GM21723 (cell line): Measurements from ENCODE around the gene PMPCA.

ENCODE experiments used
- ATAC-seq: cut with Tn5 transposase; IDR thresholded peaks from one replicate; pipeline ENCODE4 v1.9.1; 2021; ENCODE audit warnings: mild to moderate bottlenecking, moderate library complexity; ENCODE audit not compliant: unreplicated experiment

Gene PMPCA, protein sequence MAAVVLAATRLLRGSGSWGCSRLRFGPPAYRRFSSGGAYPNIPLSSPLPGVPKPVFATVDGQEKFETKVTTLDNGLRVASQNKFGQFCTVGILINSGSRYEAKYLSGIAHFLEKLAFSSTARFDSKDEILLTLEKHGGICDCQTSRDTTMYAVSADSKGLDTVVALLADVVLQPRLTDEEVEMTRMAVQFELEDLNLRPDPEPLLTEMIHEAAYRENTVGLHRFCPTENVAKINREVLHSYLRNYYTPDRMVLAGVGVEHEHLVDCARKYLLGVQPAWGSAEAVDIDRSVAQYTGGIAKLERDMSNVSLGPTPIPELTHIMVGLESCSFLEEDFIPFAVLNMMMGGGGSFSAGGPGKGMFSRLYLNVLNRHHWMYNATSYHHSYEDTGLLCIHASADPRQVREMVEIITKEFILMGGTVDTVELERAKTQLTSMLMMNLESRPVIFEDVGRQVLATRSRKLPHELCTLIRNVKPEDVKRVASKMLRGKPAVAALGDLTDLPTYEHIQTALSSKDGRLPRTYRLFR

DNA sequence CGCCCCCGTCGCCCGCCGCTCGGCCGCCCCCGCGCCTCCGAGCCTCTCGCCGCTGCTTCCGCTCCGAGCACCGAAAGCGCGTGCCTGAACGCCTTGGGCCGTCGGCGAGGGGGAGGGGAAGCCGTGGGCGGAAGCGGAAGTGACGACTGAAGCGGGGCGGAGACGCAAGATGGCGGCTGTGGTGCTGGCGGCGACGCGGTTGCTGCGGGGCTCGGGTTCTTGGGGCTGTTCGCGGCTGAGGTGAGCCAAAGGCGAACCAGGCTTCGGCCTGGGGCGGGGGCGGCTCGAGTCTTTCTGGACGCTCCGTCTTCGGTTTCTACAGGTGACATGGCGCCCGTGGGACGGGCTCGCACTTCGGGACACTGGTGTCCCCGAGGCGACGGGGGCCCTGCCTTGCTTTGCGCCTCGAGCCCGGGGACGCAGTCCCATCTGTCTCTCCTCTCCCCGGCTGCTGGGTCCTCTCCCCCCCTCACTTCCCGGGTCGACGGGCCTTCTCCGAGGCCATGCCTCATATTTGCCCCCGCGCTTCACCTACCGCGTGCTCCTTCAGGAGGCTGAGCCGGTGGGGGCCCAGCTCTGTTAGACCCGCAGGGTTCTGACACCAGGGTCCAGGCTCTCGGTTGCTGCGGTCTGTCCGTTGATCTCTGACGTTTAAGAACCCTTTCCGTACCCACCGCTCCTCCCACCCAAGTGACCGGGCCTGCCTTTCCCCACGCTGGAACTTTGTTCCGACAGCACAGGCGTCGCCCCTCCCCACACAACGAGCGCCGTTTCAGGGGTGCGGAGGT, at the start of gene PMPCA, which contains the start of gene ENTR1:
Gene PMPCA, plus strand, starts transcription at position 159 of the 788 bp plus-strand sequence. Its CDS starts 11 bp downstream, at position 170.
Gene ENTR1, minus strand, starts transcription at position 115 of the 788 bp plus-strand sequence. CDS start 217 bp downstream, outside the sequence.
- ATAC-seq = peak; percentile 73

DNA sequence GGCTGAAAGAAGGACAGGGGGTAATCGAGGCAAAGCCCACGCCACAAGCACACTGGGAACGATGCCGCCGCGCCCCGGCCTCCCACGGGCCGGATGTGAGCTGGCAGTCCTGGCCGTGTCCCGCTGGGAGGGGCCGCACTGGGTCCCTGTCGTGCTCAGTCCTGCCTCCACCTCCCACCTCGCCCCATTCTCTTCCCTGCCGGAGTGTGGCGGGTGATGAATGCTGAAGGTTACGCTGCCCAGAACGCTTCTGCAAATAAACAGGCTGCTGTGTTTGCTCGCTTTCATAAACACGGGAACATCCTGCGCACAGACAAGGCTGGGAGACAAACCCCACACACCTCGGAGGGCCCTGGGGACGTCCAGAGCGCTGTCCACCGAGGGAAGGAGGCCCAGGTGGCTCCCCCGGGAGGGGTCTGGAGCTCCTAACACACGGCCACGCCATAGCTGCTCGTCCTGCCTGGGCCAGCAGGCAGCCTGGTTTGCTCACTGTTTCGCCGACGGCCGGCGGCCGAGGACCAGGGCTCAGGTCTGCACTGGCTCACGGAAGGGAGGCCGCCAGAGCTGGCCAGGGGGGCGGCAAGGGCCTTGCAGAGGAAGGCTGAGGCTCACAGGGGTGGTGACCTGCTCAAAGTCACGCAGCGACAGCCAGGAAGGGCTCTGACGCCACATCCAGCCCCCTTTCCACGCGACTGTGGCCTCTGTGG, 49.3 kb upstream of the PMPCA start:
- no peak for ATAC-seq

DNA sequence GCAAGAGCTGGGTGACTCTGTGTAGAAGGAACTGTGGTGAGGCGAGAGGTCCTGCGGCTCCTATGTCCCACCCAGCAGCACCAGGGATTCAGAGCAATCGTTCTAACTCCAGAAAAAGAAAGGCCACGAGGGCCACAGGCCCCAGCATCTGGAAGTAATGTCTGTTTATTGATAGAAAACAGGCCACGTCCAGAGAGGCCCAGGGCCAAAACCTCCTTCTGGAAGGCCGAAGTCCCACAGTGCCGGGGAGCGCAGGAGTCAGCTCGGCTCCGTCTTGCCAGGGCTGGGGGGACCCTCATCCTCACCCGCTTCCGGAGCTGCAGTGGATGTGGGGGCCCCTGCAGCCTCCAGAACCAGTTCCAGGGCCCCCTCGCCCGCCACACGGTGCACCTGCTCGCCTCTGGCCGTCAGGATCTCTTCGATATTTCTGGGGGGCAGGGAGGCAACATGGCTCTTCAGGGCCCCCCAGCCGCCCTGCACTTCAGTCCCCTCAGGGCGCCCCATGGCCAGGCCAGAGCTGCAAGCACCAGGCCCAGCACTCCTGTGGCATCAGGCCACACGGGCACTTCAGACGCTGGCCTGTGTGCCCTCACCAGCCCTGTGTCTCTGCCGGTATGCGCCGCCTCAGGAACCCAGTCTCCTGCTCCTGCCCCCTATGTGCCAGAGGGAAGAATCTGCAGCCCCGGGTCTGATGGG, 48.6 kb upstream of the PMPCA start:
- no peak for ATAC-seq

DNA sequence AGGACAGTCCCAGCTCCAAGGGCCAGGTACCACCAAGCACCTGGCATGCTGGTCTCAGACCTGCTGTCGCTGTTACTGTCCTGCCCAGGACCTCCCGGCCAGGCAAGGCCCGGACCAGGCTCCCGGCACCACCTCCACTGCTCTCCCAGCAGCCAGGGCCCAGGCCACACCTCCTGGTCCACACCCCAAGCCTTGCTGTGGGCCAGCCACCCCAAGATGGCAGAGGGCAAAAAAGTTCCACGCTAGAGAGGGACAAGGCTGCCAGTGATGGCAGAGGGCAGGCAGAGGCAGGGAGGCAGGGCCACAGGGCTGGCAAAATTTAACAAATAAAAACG, 48.0 kb upstream of the PMPCA start:
- no peak for ATAC-seq

DNA sequence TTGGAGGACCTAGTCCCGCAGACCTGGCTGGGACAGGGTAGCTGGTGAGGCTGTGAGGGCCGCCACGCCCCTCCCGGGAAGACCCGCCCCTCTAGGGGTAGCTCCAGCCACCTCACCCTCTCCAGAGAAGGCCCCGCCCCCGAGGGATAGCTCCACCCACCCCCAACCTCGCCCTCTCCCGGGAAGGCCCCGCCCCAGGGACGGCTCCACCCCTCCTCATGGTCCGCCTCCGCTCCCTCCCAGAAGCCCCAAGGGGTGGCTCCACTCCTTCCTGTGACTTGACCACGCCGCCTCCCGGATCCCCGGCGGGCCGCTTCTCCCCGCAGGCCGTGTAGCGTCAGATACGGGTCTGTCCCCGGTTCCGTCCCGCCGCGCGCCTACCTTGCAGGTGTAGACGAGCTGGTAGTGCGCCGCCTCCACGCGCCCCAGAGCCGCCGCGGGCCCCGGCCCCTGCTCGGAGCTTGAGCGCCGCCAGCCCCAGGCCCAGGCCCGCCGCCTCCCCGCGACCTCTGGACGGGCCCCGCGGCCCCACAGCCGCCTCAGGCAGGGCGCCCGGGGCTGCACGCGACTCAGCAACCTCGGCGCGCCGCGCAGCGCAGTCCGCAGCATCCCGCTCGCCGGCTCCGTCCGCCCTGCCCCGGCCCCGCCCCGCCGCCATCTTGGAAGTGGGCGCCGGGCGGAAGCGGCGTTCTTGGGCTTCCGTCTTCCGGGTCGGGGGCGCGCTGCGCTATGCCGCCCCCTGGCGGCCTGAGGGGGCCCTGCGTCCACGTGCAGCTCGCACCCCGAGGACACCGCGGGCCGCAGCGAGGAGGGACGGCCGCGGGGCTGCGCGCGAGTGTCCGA, 47.1 kb upstream of the PMPCA start, which contains the start of gene DNLZ:
Gene DNLZ, minus strand, starts transcription at position 639 of the 843 bp plus-strand sequence. Its CDS starts 30 bp downstream, at position 609.
- peak; percentile 73 for ATAC-seq

DNA sequence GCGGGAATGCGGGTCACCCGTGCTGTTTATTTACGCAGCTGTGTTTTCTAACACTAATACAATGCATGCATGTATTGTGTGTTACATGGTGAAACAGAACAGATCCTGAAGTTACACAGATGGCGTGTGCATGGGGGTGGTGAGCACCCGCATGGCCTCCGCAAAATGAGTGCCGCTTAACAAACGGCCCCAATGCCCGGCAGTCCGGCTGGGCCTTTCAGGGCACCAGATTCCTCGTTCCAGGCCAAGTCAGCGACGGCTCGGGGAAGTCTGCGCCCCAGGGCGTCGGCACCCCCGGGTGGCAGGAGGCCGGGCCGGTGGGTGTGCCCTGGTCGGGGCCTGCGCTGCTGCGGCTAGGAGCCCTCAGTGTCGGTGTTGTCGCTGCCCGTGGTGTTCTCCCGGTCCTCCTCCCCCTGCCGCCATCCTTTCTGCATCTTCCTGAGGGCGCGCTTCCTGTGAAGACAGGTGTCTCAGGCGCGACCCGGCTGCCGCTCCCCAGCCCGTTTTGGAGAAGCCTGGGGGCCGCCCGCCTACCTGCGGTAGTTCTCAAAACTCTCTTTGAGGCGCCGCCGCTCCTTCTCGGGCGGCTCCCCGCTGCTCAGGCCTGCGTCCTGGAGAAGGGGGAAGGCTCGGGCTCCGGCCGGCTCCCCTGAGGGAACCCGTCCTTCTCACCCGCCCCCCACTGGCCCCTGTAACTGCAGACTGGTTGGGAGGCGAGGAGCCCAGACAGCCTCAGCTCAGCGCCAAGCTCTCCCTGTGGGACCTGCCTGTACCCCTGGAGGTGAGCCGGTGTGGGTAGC, 46.3 kb upstream of the PMPCA start:
- ATAC-seq = no peak

DNA sequence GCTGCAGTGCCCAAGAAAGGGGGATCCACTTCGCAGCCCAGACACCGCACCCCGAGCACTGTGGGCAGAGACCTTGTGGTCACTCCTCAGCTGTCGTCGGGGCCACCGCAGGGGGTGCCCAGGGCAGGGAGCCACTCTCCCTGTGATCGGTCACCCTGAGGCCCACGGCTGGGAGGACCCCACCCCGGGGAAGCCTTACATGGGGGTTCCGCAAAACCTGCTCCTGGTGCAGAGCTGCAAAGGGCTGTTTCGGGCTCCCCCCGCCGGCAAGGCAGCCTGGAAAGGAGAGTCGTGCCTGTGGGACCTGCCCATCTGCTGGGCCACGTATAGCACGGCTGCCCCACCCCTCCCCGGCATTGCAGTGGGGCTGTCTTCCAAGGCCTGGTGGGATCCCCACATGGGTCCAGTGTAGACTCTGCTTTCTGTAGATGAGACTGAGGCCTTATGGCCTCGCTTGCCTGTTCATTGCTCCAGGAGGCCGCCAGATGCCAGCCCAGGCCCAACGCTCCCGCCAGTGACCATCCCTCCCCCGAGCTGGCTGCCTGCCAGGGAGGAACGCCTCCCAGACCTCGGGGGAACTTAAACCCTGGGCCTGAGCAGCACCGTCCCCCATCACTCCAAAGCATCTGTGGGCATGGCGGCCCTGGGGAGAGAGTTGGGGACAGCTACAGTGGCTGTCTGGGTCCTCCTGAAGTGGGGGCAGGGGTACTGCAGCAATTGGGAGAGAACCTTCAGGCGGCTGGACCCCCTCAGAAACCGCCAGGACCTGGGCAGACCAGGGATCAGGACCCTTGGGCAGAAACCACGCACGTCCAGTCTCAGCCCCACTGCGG, 45.3 kb upstream of the PMPCA start:
- ATAC-seq = no peak

DNA sequence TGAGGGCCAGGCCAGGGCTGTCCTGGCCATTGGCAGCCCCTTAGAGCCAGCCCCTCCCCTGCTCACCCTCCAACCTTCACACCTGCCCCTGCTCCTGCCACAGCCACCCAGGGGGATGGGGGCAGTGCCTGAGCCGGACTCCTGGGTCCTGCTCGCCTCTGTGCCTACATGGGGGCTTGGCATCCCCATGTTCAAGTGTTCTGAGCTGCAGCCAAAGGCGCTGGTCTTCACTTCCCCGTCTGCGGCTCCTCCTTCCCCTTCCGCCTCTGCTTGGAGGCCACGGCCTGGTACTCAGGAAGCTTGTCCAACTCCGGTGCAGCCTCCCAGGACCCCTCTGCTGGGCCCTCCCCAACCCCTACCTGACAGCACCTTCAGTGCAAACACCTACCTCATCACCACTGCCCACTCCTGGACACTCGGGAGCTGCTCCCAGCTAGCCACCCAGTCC, 44.7 kb upstream of the PMPCA start:
- ATAC-seq = no peak

DNA sequence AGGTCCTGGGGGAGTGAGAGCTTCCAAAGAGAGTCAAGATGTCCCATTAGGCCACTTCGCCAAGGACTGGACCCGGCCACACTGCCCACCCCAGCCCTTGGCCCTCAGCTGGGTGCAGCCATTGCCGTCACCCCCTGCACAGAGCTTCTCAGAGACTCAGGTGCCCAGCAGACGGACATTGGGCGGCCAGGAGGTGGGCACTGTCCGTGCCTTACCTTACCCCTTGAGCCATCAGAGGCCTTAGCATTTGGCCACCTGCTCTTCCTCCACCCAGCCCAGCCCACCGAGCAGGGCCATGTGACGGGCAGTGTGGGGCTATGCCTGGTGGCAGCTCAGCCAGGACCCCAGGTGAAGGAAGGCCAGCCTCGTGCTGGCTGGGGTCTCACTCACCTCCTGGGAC, 43.6 kb upstream of the PMPCA start:
- ATAC-seq = no peak

DNA sequence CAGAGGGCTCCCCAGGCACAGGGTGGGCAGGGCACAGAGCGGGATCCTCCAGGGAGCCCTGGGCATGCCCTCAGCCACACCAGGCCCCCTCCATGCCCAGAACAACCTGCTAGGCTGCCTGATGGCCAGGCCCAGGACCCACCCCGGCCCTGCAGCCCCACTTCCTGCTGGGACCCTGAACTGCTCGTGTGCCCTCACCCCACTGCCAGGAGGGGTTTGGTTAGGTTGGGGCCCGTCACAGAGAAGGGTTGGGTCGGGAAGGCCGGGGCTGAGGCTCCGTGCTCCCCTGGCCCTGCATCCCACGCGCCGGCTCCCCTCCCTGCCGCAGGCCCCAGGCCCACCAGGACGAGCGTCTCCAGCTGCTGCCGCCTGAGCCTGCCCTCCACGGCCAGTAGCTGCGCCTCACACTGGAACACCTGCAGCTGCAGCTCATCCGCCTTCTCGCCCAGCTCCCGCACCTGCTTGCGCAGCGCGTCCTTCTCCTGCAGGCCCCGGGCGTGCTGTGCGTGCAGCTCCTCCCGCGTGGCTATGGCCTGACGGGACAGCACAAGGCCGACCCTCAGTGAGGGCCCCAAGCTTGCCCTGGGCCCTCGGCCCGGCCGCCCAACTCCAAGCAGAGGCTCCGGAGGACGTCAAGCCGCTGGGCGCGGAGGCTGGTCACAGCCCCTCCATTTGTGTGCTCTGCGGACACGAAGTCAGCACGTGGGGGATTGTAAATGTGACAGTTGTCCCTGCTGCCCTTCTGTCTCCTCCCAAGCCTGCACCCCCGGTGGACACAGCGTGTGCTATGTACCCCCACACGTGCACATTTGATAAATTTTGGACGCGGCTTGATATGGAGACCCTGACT, 42.9 kb upstream of the PMPCA start:
- ATAC-seq = no peak

DNA sequence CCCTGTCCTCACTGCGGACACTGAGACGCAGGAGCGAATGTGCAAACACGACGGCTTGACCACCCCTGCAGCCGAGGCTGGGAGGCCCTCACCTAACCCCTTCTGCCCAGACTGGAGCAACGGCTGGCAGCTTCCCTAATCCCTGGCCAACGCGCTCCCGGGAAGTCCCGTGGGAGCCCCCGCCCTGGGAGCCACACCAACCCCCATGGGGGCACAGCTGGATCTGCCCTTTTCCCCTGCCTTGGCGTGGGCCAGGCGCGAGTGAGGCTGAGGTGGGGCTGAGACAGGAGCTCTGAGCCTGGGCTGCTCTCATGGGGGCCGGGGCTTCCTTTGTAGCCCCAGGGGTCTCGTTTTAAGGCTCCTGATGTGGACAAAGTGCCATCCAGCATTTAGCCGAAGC, 42.3 kb upstream of the PMPCA start:
- ATAC-seq = no peak

DNA sequence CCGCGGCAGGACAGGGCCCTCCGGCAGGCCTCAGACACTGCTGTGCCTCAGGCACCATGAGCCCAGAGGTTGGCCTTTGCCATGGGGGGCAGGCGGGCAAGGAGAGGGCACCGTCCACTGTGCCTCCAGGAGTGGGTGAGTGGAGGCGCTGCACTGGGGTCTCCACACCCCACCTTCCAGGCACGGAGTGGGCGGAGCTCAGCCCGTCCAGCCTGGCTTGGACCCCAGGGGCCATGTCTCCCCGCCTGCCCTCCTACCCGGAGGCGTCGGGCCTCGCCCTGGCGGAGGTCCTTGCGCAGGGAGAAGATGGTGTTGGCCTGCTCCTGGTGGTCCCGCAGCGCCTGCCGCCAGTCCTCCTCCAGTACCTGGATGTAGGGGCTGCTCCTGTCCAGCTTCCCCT, 40.4 kb upstream of the PMPCA start:
- no peak for ATAC-seq

DNA sequence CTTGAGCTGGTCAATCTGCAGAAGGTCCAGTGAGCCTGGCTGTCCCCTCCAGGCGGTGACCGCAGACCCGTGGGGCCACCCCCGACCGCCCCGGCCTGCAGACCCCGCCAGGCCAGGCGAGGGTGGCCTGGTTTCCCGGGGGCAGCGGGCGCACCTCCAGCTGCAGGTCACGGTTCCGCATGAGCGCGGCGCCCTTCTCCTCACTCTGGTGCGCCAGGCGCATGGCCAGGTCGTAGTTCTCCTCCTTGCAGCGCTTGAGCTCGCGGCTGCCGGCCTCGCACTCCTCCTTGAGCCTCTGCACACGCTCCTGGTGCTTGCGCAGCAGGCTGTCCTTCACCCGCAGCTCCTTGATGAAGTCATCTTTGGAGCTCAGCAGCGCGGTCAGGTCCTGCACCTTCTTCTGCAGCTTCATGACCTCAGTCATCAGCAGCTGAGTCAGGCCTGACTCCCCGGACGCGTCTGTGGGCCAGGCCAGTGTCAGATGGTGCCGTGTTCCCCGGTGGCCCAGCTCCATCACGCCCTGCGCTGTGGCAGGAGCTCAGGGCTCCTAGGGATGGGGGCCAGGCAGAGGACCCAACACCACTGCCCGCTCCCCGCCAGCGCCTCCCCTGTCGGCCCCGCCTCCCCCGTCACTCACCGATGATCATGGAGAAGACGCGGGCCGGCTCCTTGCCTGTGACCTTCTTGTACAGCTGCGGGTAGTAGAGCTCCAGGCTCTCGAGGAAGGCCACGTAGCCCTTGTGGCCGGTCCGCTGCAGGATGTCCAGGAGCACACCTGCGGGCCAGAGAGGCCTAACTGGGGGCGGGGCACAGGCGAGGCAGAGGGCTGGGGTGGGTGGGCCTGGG, 39.5 kb upstream of the PMPCA start:
- ATAC-seq = no peak

DNA sequence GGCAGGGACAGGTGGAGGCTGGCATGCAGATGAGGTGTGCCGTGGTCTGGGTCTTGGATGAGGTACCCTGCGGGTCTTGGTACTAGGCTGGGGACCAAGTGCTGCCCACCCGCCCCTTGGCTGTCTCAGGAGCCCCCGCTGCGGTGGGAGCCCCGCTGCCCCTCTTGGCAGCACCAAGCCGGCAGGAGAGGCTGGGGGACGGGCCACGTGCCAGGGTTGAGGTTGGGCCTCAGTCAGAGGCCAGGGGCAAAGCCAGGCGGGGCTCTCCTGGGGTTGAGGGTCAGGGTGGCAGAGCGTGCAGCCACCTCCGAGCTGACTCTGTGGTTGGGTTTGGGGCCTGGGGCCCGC, 39.0 kb upstream of the PMPCA start:
- no peak for ATAC-seq

DNA sequence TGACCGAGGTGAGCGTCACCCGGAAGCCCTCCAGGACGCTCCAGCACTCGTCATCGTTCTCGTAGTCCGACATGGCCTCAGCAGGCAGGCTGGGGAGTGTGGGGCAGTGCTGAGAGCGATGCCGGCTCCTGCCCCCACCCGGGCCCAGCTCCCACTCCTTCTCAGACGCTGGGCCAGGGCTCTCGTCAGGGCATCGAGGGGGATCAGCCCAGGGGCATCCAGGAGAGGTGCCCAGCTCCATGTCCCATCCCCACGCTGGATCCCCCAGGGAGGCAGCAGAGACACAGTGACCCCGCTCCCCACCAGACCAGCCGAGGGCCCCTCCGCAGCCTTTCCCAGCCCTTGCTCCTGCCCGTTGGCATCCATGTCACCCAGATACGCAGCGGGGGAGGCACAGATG, 38.5 kb upstream of the PMPCA start:
- no peak for ATAC-seq
